ENCODE data around the gene RGS13.
"Not testable (repeated sequence)": the region's sequence is repeated elsewhere in the genome, so short reads cannot be mapped to it uniquely, and the experiment has no call there.

The RGS13 gene

GRCh38 chr1:192675716-192676115, 39.8 kb downstream of the RGS13 start:
- no peak for DNase-seq (ENCODE audit: low read depth in 2 of 2)

- no peak for DNase-seq (ENCODE audit: low read depth in 2 of 2)
Measured at GRCh38 chr1:192678099-192678498, 42.2 kb downstream of the RGS13 start.

- no peak for DNase-seq (ENCODE audit: low read depth in 2 of 2)
Measured at GRCh38 chr1:192682335-192682734, 46.4 kb downstream of the RGS13 start.

- not testable (repeated sequence) for DNase-seq (ENCODE audit: low read depth in 2 of 2)
Measured at GRCh38 chr1:192683081-192683480, 47.1 kb downstream of the RGS13 start.

- DNase-seq (ENCODE audit: low read depth in 2 of 2): no peak
Measured at GRCh38 chr1:192689459-192689858, 53.5 kb downstream of the RGS13 start.

- DNase-seq (ENCODE audit: low read depth in 2 of 2): no peak
Measured at GRCh38 chr1:192691041-192691440, 55.1 kb downstream of the RGS13 start.

GRCh38 chr1:192696082-192696481, 60.1 kb downstream of the RGS13 start:
- no peak for DNase-seq (ENCODE audit: low read depth in 2 of 2)

- DNase-seq (ENCODE audit: low read depth in 2 of 2): no peak
Measured at GRCh38 chr1:192697771-192698170, 61.8 kb downstream of the RGS13 start.

- DNase-seq (ENCODE audit: low read depth in 2 of 2): no peak
Measured at GRCh38 chr1:192698731-192699130, 62.8 kb downstream of the RGS13 start.

GRCh38 chr1:192700834-192701271, 64.9 kb downstream of the RGS13 start:
- no peak for DNase-seq (ENCODE audit: low read depth in 2 of 2)

- no peak for DNase-seq (ENCODE audit: low read depth in 2 of 2)
Measured at GRCh38 chr1:192702212-192702902, 66.4 kb downstream of the RGS13 start.

GRCh38 chr1:192703283-192704206, 67.6 kb downstream of the RGS13 start:
- no peak for DNase-seq (ENCODE audit: low read depth in 2 of 2)

GRCh38 chr1:192705510-192705909, 69.6 kb downstream of the RGS13 start:
- no peak for DNase-seq (ENCODE audit: low read depth in 2 of 2)

GRCh38 chr1:192706936-192707335, 71.0 kb downstream of the RGS13 start:
- DNase-seq (ENCODE audit: low read depth in 2 of 2): no peak

- DNase-seq (ENCODE audit: low read depth in 2 of 2): no peak
Measured at GRCh38 chr1:192707978-192708547, 72.1 kb downstream of the RGS13 start.

GRCh38 chr1:192709544-192709943, 73.6 kb downstream of the RGS13 start:
- DNase-seq (ENCODE audit: low read depth in 2 of 2): no peak

All from stimulated activated CD8-positive, alpha-beta memory T cell treated with anti-CD3 and anti-CD28 coated beads, Interleukin-7, amount 100 ng/mL, for 4 hours (primary cell).